GM12872 (cell line): Measurements from ENCODE around the gene FNBP1L.

ENCODE experiments used
- TF ChIP-seq, protein P1 (sequence below): IDR thresholded peaks from 3 replicates; pipeline ENCODE4 v1.5.1; 2011; ENCODE audit warnings: low read depth, mild to moderate bottlenecking, low read length, moderate library complexity; ENCODE audit not compliant: insufficient read depth

FNBP1L gene

DNA sequence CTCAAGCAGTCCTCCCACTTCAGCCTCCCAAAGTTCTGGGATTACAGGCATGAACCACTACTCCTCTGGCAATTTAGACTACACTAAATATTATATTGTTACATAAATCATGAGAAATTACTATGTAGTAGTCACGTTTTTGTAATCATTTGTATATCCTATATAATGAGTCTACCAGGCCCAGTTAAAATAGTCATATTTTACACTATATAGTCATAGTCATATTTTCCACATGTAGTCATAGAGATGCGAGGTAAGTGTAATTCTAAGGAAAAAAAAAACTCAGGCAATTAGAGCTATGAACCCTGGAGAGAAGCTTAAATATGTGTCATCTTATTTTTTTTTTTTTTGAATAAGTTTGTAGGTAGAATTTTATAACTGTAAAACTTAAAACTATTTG is 90.0 kb downstream of the FNBP1L start:
- TF ChIP-seq, protein P1, sequence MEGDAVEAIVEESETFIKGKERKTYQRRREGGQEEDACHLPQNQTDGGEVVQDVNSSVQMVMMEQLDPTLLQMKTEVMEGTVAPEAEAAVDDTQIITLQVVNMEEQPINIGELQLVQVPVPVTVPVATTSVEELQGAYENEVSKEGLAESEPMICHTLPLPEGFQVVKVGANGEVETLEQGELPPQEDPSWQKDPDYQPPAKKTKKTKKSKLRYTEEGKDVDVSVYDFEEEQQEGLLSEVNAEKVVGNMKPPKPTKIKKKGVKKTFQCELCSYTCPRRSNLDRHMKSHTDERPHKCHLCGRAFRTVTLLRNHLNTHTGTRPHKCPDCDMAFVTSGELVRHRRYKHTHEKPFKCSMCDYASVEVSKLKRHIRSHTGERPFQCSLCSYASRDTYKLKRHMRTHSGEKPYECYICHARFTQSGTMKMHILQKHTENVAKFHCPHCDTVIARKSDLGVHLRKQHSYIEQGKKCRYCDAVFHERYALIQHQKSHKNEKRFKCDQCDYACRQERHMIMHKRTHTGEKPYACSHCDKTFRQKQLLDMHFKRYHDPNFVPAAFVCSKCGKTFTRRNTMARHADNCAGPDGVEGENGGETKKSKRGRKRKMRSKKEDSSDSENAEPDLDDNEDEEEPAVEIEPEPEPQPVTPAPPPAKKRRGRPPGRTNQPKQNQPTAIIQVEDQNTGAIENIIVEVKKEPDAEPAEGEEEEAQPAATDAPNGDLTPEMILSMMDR: no peak

- TF ChIP-seq, protein P1: no peak
Observed at GRCh38 chr1:93541045-93541444, 93.1 kb downstream of the FNBP1L start.

GRCh38 chr1:93542398-93542797 is 94.5 kb downstream of the FNBP1L start:
- TF ChIP-seq, protein P1: no peak

GRCh38 chr1:93546162-93546863 is 98.4 kb downstream of the FNBP1L start:
- TF ChIP-seq, protein P1: no peak

DNA sequence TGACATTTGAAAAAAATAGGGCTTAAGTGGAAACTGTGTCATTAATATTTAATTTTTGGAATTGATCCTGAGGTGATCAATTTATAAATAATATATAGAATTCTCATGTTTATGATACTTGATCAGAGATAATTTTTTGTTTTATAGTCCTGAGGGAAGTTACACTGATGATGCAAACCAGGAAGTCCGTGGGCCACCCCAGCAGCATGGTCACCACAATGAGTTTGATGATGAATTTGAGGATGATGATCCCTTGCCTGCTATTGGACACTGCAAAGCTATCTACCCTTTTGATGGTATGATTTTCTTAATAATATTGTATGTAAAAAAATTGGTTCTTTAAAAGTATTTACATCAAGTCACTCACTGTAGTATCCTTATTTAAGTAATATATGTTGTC is 101.2 kb downstream of the FNBP1L start:
- TF ChIP-seq, protein P1: no peak

GRCh38 chr1:93549811-93550210 is 101.9 kb downstream of the FNBP1L start:
- TF ChIP-seq, protein P1: no peak

DNA sequence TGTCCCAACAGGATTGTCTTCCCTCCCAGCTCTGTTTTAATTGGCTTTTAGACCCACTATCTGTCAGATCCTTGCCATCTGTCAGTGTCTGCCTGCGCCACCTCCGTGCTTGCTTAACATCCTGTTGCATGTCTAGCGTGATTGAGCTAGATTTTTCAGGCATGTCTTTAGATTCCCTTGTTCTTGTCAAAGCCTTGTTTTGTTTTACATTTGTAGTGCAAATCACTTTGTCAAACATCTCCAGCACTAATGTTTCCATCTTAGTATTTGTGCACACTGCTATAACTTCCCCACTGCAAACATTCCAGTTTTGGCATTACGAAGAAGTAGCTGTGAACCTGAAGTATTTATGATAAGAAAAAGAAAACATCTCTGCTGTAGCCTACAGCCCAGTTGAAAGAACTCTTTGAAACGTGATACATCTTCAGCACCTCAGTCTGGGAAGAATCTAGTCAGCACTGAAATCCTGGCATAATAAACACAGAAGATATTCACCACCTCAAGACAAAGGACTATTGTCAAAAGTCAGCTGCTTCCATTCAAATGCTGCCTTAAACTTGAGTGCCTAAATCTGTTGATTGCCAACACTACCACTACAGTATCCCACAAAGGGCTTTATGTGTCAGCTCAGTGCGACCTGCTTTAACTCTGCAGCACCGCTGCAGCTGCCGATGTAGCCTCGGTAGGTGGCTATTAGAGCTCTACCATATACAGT is 105.0 kb downstream of the FNBP1L start:
- TF ChIP-seq, protein P1: no peak
